Right atrium auricular region (tissue), 2 donors: ENCODE results near the gene MOK. TPM values are rescaled to one million over a fixed set of nuclear protein-coding genes. Genes with fewer than 3 reads are reported as not detected.
A peak's percentile ranks its signal among the peaks of the same experiment; 100 is the strongest.
"Not testable (repeated sequence)": the region's sequence is repeated elsewhere in the genome, so short reads cannot be mapped to it uniquely, and the experiment has no call there.

Source experiments
- DNase-seq: peaks from one replicate; pipeline ENCODE4 v3.0.0-alpha.2; 2019; ENCODE audit warnings: low spot score
- H3K27ac ChIP-seq, 2 donors: fragments of 200-600 bp; sonication (generic); 1 replicate in 1 of 2; 2 replicates in 1 of 2; pipeline ENCODE4 v1.5.1; 2016 to 2019
- H3K27me3 ChIP-seq, 2 donors: fragments of 200-600 bp; sonication (generic); one replicate each; pipeline versions ENCODE4 v1.5.1 to v1.6.0; 2017 to 2019
- H3K36me3 ChIP-seq: fragments of 200-600 bp; sonication (generic); one replicate; pipeline ENCODE4 v1.5.1; 2016
- H3K4me1 ChIP-seq, 2 donors: fragments of 200-600 bp; sonication (generic); one replicate each; pipeline versions ENCODE4 v1.5.1 to v1.6.0; 2017 to 2019
- H3K4me3 ChIP-seq, 2 donors: fragments of 200-600 bp; sonication (generic); 1 replicate in 1 of 2; 2 replicates in 1 of 2; pipeline ENCODE4 v1.5.1; 2017 to 2019; ENCODE audit warnings: mild to moderate bottlenecking in 1 of 2, moderate library complexity in 1 of 2
- H3K9me3 ChIP-seq, 2 donors: fragments of 200-600 bp; sonication (generic); one replicate each; pipeline ENCODE4 v1.5.1; 2019
- CTCF ChIP-seq, 2 donors: fragments of 200-600 bp; sonication (generic); IDR thresholded peaks; one replicate each; pipeline ENCODE4 v1.5.1; 2019; ENCODE audit warnings: antibody characterized with exemption in 2 of 2
- total RNA-seq, 2 donors: library from RNA; depleted of rRNA; stranded (reverse); fragments of >200 nt; gene quantifications; one replicate each; pipeline ENCODE4 v1.1.0, GENCODE V29; 2016

MOK gene
- total RNA-seq, 2 donors from 2014 or later = 10.1 to 22.9 TPM

GRCh38 chr14:102316338-102316742, 11.4 kb upstream of the MOK start:
- H3K36me3 ChIP-seq = no peaks in the 10 kb centered on the region
- no peak for TF ChIP-seq CTCF (IDR thresholded peaks at IDR 0.05)
- no peaks in the 10 kb centered on the region for H3K9me3 ChIP-seq
- H3K4me3 ChIP-seq = peak overlapping the region; percentile 35 to 54
- H3K4me1 ChIP-seq = peaks cover 0 to 39% of the 10 kb centered on the region in 2 donors
- DNase-seq = no peak
- H3K27me3 ChIP-seq = no peaks in the 10 kb centered on the region
- H3K27ac ChIP-seq = peak overlapping the region; percentile 95 to 98

GRCh38 chr14:102315121-102315520, 10.2 kb upstream of the MOK start:
- Histone ChIP-seq H3K9me3 (no peaks in the 10 kb centered on the region), H3K4me3 (no peak overlapping the region), H3K27ac (no peak overlapping the region), H3K36me3 (no peaks in the 10 kb centered on the region), H3K4me1 (peaks cover 0 to 30% of the 10 kb centered on the region in 2 donors), H3K27me3 (no peaks in the 10 kb centered on the region)
- TF ChIP-seq CTCF (IDR thresholded peaks at IDR 0.05) = no peak
- no peak for DNase-seq

- no peaks in the 10 kb centered on the region for H3K27me3 ChIP-seq
- H3K36me3 ChIP-seq = no peaks in the 10 kb centered on the region
- peaks cover 0 to 29% of the 10 kb centered on the region in 2 donors for H3K4me1 ChIP-seq
- H3K9me3 ChIP-seq = no peaks in the 10 kb centered on the region
- DNase-seq = peak; percentile 86
- peak; percentile 92 to 98 for TF ChIP-seq CTCF (IDR thresholded peaks at IDR 0.05)
- peak overlapping the region; percentile 23 to 50 for H3K4me3 ChIP-seq
- peak overlapping the region in 1 of 2 donors; percentile 41 for H3K27ac ChIP-seq
Observed at GRCh38 chr14:102314242-102315011, 9.5 kb upstream of the MOK start.

GRCh38 chr14:102303664-102304063, 1.3 kb downstream of the MOK start:
- H3K4me1 ChIP-seq = peaks cover 0 to 9% of the 10 kb centered on the region in 2 donors
- no peaks in the 10 kb centered on the region for H3K9me3 ChIP-seq
- TF ChIP-seq CTCF (IDR thresholded peaks at IDR 0.05) = no peak
- DNase-seq = no peak
- no peak overlapping the region for H3K4me3 ChIP-seq
- H3K27me3 ChIP-seq = no peaks in the 10 kb centered on the region
- H3K27ac ChIP-seq = no peak overlapping the region
- H3K36me3 ChIP-seq = no peaks in the 10 kb centered on the region

- not testable (repeated sequence) for DNase-seq, H3K27ac ChIP-seq, H3K36me3 ChIP-seq, H3K4me3 ChIP-seq, H3K27me3 ChIP-seq, H3K9me3 ChIP-seq
- peaks cover 0 to 11% of the 10 kb centered on the region in 2 donors for H3K4me1 ChIP-seq
Observed at GRCh38 chr14:102298303-102299070, 6.5 kb downstream of the MOK start.

GRCh38 chr14:102297436-102298170, 7.4 kb downstream of the MOK start:
- peaks cover 0 to 11% of the 10 kb centered on the region in 2 donors for H3K4me1 ChIP-seq
- no peaks in the 10 kb centered on the region for H3K27me3 ChIP-seq
- no peak for TF ChIP-seq CTCF (IDR thresholded peaks at IDR 0.05)
- no peaks in the 10 kb centered on the region for H3K36me3 ChIP-seq
- H3K4me3 ChIP-seq = no peak overlapping the region
- no peak for DNase-seq
- H3K27ac ChIP-seq = no peak overlapping the region
- H3K9me3 ChIP-seq = no peaks in the 10 kb centered on the region
